SK-N-SH (cell line): ENCODE measurements around the gene SNRK. TPM values are rescaled to one million over a fixed set of nuclear protein-coding genes. Genes with fewer than 3 reads are reported as not detected.

Experiments used
- CTCF ChIA-PET: fragments of 300-600, 350-600 bp; formaldehyde crosslinking; extraction: SDS; loops from one replicate; lab custom pipeline; 2021; lab: Yijun Ruan, JAX
- POLR2A ChIA-PET: fragments of 350-600 bp; sonication (Branson Sonifier 250); formaldehyde crosslinking; extraction: SDS; loops from one replicate; lab custom pipeline; 2020; ENCODE audit warnings: antibody characterized with exemption, inconsistent platforms; lab: Yijun Ruan, JAX
- DNase-seq: peaks from one replicate; pipeline ENCODE4 v3.0.0; 2012
- H2AFZ ChIP-seq: fragments of 200-600 bp; sonication (generic); 2 replicates; pipeline ENCODE4 v1.8.1; 2016; ENCODE audit warnings: antibody characterized with exemption, mild to moderate bottlenecking, low read depth
- H3F3A ChIP-seq: fragments of 200-600 bp; sonication (generic); replicated peaks from 2 replicates; pipeline ENCODE3; 2016; ENCODE audit warnings: antibody characterized with exemption, mild to moderate bottlenecking; ENCODE audit not compliant: insufficient read depth
- H3K27ac ChIP-seq, 2 experiments: fragments of 200-500 bp in 1 of 2; fragments of 200-600 bp in 1 of 2; sonication (Bioruptor generic) in 1 of 2; sonication (generic), shearing (Covaris generic) in 1 of 2; 2 replicates each; pipeline versions ENCODE4 v1.5.1 to v1.6.1; 2014 to 2016; ENCODE audit warnings: low read depth in 2 of 2, inconsistent platforms in 1 of 2, low read length in 1 of 2, mild to moderate bottlenecking in 1 of 2, mixed read lengths in 1 of 2
- H3K27me3 ChIP-seq: fragments of 200-600 bp; sonication (generic), shearing (Covaris generic); 2 replicates; pipeline ENCODE4 v1.6.1; 2016; ENCODE audit warnings: mixed run types; ENCODE audit not compliant: insufficient read depth
- H3K36me3 ChIP-seq, 2 experiments: fragments of 200-500 bp in 1 of 2; fragments of 200-600 bp in 1 of 2; sonication (Bioruptor generic) in 1 of 2; sonication (generic) in 1 of 2; replicated peaks in 1 of 2; 2 replicates each; pipeline versions ENCODE3 to v1.5.1; 2014 to 2016; ENCODE audit warnings: low read length in 1 of 2, mild to moderate bottlenecking in 1 of 2; ENCODE audit not compliant: insufficient read depth in 2 of 2, control insufficient read depth in 1 of 2
- H3K4me1 ChIP-seq, 2 experiments: fragments of 200-500 bp in 1 of 2; fragments of 200-600 bp in 1 of 2; sonication (Bioruptor generic) in 1 of 2; sonication (generic), shearing (Covaris generic) in 1 of 2; 2 replicates each; pipeline versions ENCODE4 v1.5.1 to v1.6.1; 2014 to 2016; ENCODE audit warnings: low read depth in 1 of 2, low read length in 1 of 2, mixed run types in 1 of 2; ENCODE audit not compliant: insufficient read depth in 2 of 2, control insufficient read depth in 1 of 2
- H3K4me2 ChIP-seq: fragments of 200-600 bp; sonication (generic), shearing (Covaris generic); 2 replicates; pipeline ENCODE4 v1.6.1; 2017; ENCODE audit warnings: mixed run types
- H3K4me3 ChIP-seq, 2 experiments: fragments of 200-500 bp in 1 of 2; fragments of 200-600 bp in 1 of 2; sonication (Bioruptor generic) in 1 of 2; sonication (generic), shearing (Covaris generic) in 1 of 2; 2 replicates each; pipeline versions ENCODE4 v1.5.1 to v1.8.1; 2014 to 2016; ENCODE audit warnings: low read depth in 2 of 2, inconsistent platforms in 1 of 2, low read length in 1 of 2, mild to moderate bottlenecking in 1 of 2, mixed read lengths in 1 of 2, moderate library complexity in 1 of 2
- H3K79me2 ChIP-seq: fragments of 200-600 bp; sonication (generic); 2 replicates; pipeline ENCODE4 v1.8.1; 2017; ENCODE audit warnings: mild to moderate bottlenecking; ENCODE audit not compliant: insufficient read depth
- H3K9ac ChIP-seq: fragments of 200-600 bp; sonication (generic); 2 replicates; pipeline ENCODE4 v1.6.1; 2017; ENCODE audit warnings: mixed run types
- H3K9me2 ChIP-seq: fragments of 200-600 bp; sonication (generic); 2 replicates; pipeline ENCODE4 v1.6.1; 2017; ENCODE audit warnings: mixed run types
- H3K9me3 ChIP-seq: fragments of 200-600 bp; sonication (generic); 2 replicates; pipeline ENCODE4 v1.6.1; 2017; ENCODE audit warnings: mixed run types, mild to moderate bottlenecking, moderate library complexity
- H4K20me1 ChIP-seq: fragments of 200-600 bp; sonication (generic); 2 replicates; pipeline ENCODE4 v1.6.1; 2017; ENCODE audit warnings: mild to moderate bottlenecking, mixed run types; ENCODE audit not compliant: insufficient read depth
- EP300 ChIP-seq, 2 experiments: IDR thresholded peaks; 2 replicates each; pipeline versions ENCODE4 v1.4.0 to v1.6.1; 2012; ENCODE audit warnings: borderline replicate concordance in 1 of 2, low read depth in 1 of 2, low read length in 1 of 2
- FOXJ3 ChIP-seq: sonication (generic); formaldehyde crosslinking; IDR thresholded peaks from 2 replicates; pipeline ENCODE4 v1.5.1; 2020; ENCODE audit warnings: mild to moderate bottlenecking, missing genetic modification reagents
- FOXM1 ChIP-seq: IDR thresholded peaks from 2 replicates; pipeline ENCODE4 v1.4.0; 2012; ENCODE audit warnings: low read depth, mild to moderate bottlenecking
- GATA2 ChIP-seq: sonication (generic); formaldehyde crosslinking; IDR thresholded peaks from 2 replicates; pipeline ENCODE4 v1.5.0; 2020; ENCODE audit warnings: mild to moderate bottlenecking, missing genetic modification reagents
- NRF1 ChIP-seq: IDR thresholded peaks from 2 replicates; pipeline ENCODE4 v1.6.1; 2012; ENCODE audit warnings: low read depth, mild to moderate bottlenecking, low read length
- POLR2AphosphoS5 ChIP-seq: IDR thresholded peaks from 2 replicates; pipeline ENCODE4 v1.6.1; 2012; ENCODE audit warnings: low read depth, low read length
- RAD21 ChIP-seq: IDR thresholded peaks from 2 replicates; pipeline ENCODE4 v1.6.1; 2012; ENCODE audit warnings: mild to moderate bottlenecking, low read length
- RCOR1 ChIP-seq: fragments of 150-350 bp; IDR thresholded peaks from 2 replicates; pipeline ENCODE4 v1.6.1; 2017; ENCODE audit warnings: antibody characterized with exemption, low read length
- SMC3 ChIP-seq: IDR thresholded peaks from 2 replicates; pipeline ENCODE4 v1.6.1; 2012; ENCODE audit warnings: low read depth, low read length, improper control_type of control experiment
- TAF1 ChIP-seq: IDR thresholded peaks from 2 replicates; pipeline ENCODE4 v1.6.1; 2012; ENCODE audit warnings: low read depth, mild to moderate bottlenecking, low read length, moderate library complexity, borderline replicate concordance
- TCF12 ChIP-seq: IDR thresholded peaks from 2 replicates; pipeline ENCODE4 v1.4.0; 2012
- TEAD4 ChIP-seq: IDR thresholded peaks from 2 replicates; pipeline ENCODE4 v1.4.0; 2012; ENCODE audit warnings: mild to moderate bottlenecking, borderline replicate concordance; ENCODE audit not compliant: insufficient read depth
- ZBTB33 ChIP-seq: IDR thresholded peaks from 2 replicates; pipeline ENCODE4 v1.4.0; 2012; ENCODE audit warnings: low read depth, borderline replicate concordance
- WGBS: methylation state at CpG from one replicate; pipeline ENCODE4 v1.1.6; 2017; ENCODE audit warnings: low lambda C conversion rate; 5-methylcytosine and 5-hydroxymethylcytosine counted together
- polyA plus RNA-seq, 3 experiments: library from polyadenylated mRNA; depleted of rRNA; stranded (reverse); fragments of >200 nt; gene quantifications; 2 replicates each; pipeline ENCODE4 v1.2.3, GENCODE V29; 2012
- TF ChIP-seq, protein P1 (sequence below): IDR thresholded peaks from 2 replicates; pipeline ENCODE4 v1.4.0; 2012; ENCODE audit warnings: low read depth
- TF ChIP-seq, protein P2 (sequence below): IDR thresholded peaks from 2 replicates; pipeline ENCODE4; 2012
- TF ChIP-seq, protein P3 (sequence below): IDR thresholded peaks from 2 replicates; pipeline ENCODE4 v1.4.0; 2012; ENCODE audit warnings: low read depth, borderline replicate concordance

SNRK gene
- polyA plus RNA-seq, 1 of the 3 experiments (the other 2 are of a cell fraction): 3.6 TPM

- Histone ChIP-seq H4K20me1 (no peaks in the 10 kb centered on the region), H3K4me3 (no peak overlapping the region), H3F3A (peaks cover 3% of the 10 kb centered on the region), H3K27me3 (no peaks in the 10 kb centered on the region), H3K79me2 (no peaks in the 10 kb centered on the region; the same call in 1 of the 2 replicates), H3K9me2 (no peaks in the 10 kb centered on the region), H3K9me3 (peaks cover 9% of the 10 kb centered on the region; the same call in 1 of the 2 replicates), H3K4me2 (no peak overlapping the region), H2AFZ (no peak overlapping the region), H3K4me1 (peaks cover 0 to 10% of the 10 kb centered on the region in 2 experiments; a peak in 3 of 4 replicates), H3K9ac (no peak overlapping the region), H3K36me3 (peaks cover 57 to 59% of the 10 kb centered on the region in 2 experiments), H3K27ac (peak overlapping the region in 1 of 2 experiments; percentile 50; a peak in 2 of 4 replicates)
- CTCF ChIA-PET: interaction anchor here (0.6 to 1.5 kb wide), 2 partner anchors 387 to 807 kb away, joined by 3 read pairs; no protein-coding TSS in a partner anchor
- TF ChIP-seq, protein P1, sequence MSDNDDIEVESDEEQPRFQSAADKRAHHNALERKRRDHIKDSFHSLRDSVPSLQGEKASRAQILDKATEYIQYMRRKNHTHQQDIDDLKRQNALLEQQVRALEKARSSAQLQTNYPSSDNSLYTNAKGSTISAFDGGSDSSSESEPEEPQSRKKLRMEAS: no peak
- 0 out of 2 replicates have a peak, but pooled peaks have one; percentile 12 for TF ChIP-seq RAD21
- TF ChIP-seq NRF1: no peak
- DNase-seq: no peak
- 78% methylated on average over 4 of the region's 4 CpGs for WGBS
- POLR2A ChIA-PET: no interaction called here
Observed at GRCh38 chr3:43348852-43349574, 62.7 kb downstream of the SNRK start.

GRCh38 chr3:43349716-43350115 lies 63.4 kb downstream of the SNRK start:
- TF ChIP-seq, protein P2, sequence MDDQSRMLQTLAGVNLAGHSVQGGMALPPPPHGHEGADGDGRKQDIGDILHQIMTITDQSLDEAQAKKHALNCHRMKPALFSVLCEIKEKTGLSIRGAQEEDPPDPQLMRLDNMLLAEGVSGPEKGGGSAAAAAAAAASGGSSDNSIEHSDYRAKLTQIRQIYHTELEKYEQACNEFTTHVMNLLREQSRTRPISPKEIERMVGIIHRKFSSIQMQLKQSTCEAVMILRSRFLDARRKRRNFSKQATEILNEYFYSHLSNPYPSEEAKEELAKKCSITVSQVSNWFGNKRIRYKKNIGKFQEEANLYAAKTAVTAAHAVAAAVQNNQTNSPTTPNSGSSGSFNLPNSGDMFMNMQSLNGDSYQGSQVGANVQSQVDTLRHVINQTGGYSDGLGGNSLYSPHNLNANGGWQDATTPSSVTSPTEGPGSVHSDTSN: no peak
- TF ChIP-seq GATA2: 0 out of 2 replicates have a peak, but pooled peaks have one; percentile 22
- TF ChIP-seq, all 33 proteins: peak for 1
- H3K36me3 ChIP-seq: peaks cover 53 to 54% of the 10 kb centered on the region in 2 experiments
- H3K9ac ChIP-seq: no peak overlapping the region
- H2AFZ ChIP-seq: no peak overlapping the region
- H3K9me2 ChIP-seq: no peaks in the 10 kb centered on the region
- H3F3A ChIP-seq: peaks cover 3% of the 10 kb centered on the region
- WGBS: 92% methylated on average over 3 of the region's 3 CpGs
- no peaks in the 10 kb centered on the region for H4K20me1 ChIP-seq
- no peaks in the 10 kb centered on the region; the same call in 1 of the 2 replicates for H3K79me2 ChIP-seq
- no peak overlapping the region for H3K4me2 ChIP-seq
- peaks cover 0 to 10% of the 10 kb centered on the region in 2 experiments; a peak in 3 of 4 replicates for H3K4me1 ChIP-seq
- H3K4me3 ChIP-seq: no peak overlapping the region
- H3K27me3 ChIP-seq: no peaks in the 10 kb centered on the region
- H3K9me3 ChIP-seq: peaks cover 13% of the 10 kb centered on the region; the same call in 1 of the 2 replicates
- DNase-seq: peak; percentile 47
- H3K27ac ChIP-seq: peak overlapping the region in 1 of 2 experiments; percentile 50; a peak in 2 of 4 replicates
- ChIA-PET CTCF (interaction anchor here (1.5 kb wide), 1 partner anchor 387 kb away, joined by 3 read pairs; no protein-coding TSS in a partner anchor), POLR2A (no interaction called here)

DNA sequence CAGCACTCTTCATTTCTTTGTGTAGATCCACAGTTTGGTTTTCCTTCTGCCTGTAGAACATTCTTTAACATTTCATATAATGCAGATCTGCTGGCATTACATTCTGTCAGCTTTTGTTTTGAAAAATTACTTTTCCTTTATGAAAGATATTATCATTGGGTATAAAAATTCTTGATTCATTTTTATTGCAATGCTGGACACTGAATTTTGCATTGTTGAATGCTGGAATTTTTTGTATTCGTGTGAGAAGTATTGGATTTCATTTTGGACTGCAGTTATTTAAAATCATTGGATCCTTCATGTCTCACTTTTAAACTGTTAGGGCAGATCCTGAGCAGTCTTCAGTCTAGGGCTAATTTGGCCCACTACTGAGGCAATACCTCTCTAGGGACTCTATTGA lies 67.1 kb downstream of the SNRK start:
- Histone ChIP-seq H3K4me2 (no peak overlapping the region), H3K4me3 (no peak overlapping the region), H2AFZ (no peak overlapping the region), H3K36me3 (peaks cover 23 to 35% of the 10 kb centered on the region in 2 experiments), H3K79me2 (no peaks in the 10 kb centered on the region), H4K20me1 (no peaks in the 10 kb centered on the region), H3F3A (peaks cover 3% of the 10 kb centered on the region), H3K9me3 (peaks cover 13% of the 10 kb centered on the region; the same call in 1 of the 2 replicates), H3K27ac (no peak overlapping the region), H3K9ac (no peak overlapping the region), H3K9me2 (no peaks in the 10 kb centered on the region), H3K4me1 (peaks cover 0 to 8% of the 10 kb centered on the region in 2 experiments; a peak in 2 of 4 replicates), H3K27me3 (no peaks in the 10 kb centered on the region)
- DNase-seq: no peak
- ChIA-PET CTCF (no interaction called here), POLR2A (no interaction called here)
- WGBS: 75% methylated on average over 1 of the region's 1 CpG
- no peak for TF ChIP-seq RCOR1
- no peak for TF ChIP-seq ZBTB33
- TF ChIP-seq, protein P3, sequence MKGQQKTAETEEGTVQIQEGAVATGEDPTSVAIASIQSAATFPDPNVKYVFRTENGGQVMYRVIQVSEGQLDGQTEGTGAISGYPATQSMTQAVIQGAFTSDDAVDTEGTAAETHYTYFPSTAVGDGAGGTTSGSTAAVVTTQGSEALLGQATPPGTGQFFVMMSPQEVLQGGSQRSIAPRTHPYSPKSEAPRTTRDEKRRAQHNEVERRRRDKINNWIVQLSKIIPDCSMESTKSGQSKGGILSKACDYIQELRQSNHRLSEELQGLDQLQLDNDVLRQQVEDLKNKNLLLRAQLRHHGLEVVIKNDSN: no peak
- TF ChIP-seq TCF12: no peak
- TF ChIP-seq, protein P1: no peak
- no peak for TF ChIP-seq TAF1
- TF ChIP-seq SMC3: no peak
- no peak for TF ChIP-seq FOXM1
- no peak for TF ChIP-seq GATA2
- no peak for TF ChIP-seq FOXJ3 (CRISPR knock-in tag)
- TF ChIP-seq POLR2AphosphoS5: no peak
- no peak for TF ChIP-seq EP300 (IDR thresholded peaks at IDR 0.05; ENCODE audit: borderline replicate concordance in 1 of 2, low read depth in 1 of 2, low read length in 1 of 2)
- no peak for TF ChIP-seq TEAD4
